K562 (cell line): ENCODE measurements around the gene PDE8A. TPM values are rescaled to one million over a fixed set of nuclear protein-coding genes. Genes with fewer than 3 reads are reported as not detected.

Source experiments
- FOXK1 ChIP-seq: sonication (generic); formaldehyde crosslinking; IDR thresholded peaks from 2 replicates; pipeline ENCODE4 v1.8.0; 2022; ENCODE audit warnings: missing genetic modification reagents, mild to moderate bottlenecking, borderline replicate concordance
- JUND ChIP-seq, 2 experiments: IDR thresholded peaks; 2 replicates in 1 of 2; 3 replicates in 1 of 2; pipeline ENCODE4 v1.6.1; 2011; ENCODE audit warnings: borderline replicate concordance in 2 of 2, low read depth in 2 of 2, low read length in 2 of 2, improper control_type of control experiment in 1 of 2, missing biosample characterization in 1 of 2, missing genetic modification characterization in 1 of 2, missing genetic modification reagents in 1 of 2
- KAT7 ChIP-seq: sonication (generic); formaldehyde crosslinking; IDR thresholded peaks from 2 replicates; pipeline ENCODE4 v1.8.0; 2022; ENCODE audit warnings: missing genetic modification reagents, mild to moderate bottlenecking, borderline replicate concordance
- KDM5B ChIP-seq: fragments of 200-600 bp; sonication (generic); IDR thresholded peaks from 2 replicates; pipeline ENCODE4 v1.6.1; 2012; ENCODE audit warnings: low read depth, mild to moderate bottlenecking, moderate library complexity, low read length, control low read depth, inconsistent platforms; ENCODE audit not compliant: insufficient replicate concordance
- NRF1 ChIP-seq, 2 experiments: fragments of 450-650 bp; IDR thresholded peaks in 1 of 2; conservative IDR thresholded peaks in 1 of 2; 2 replicates each; pipeline ENCODE4 v1.6.1; 2014; ENCODE audit warnings: mild to moderate bottlenecking in 2 of 2
- REST ChIP-seq, 2 experiments: fragments of 450-650 bp; formaldehyde crosslinking in 1 of 2; IDR thresholded peaks; 2 replicates each; pipeline versions ENCODE4 v1.4.0 to v1.6.1; 2014 to 2020; ENCODE audit warnings: mild to moderate bottlenecking in 2 of 2, borderline replicate concordance in 1 of 2, low read depth in 1 of 2
- SRSF1 ChIP-seq: fragments of 200-400 bp; formaldehyde crosslinking; IDR thresholded peaks from 2 replicates; pipeline ENCODE4 v1.6.1; 2017; ENCODE audit warnings: mild to moderate bottlenecking, low read depth, low read length, moderate library complexity
- THRAP3 ChIP-seq: fragments of 450-650 bp; IDR thresholded peaks from 2 replicates; pipeline ENCODE4 v1.6.1; 2016; ENCODE audit warnings: mild to moderate bottlenecking, inconsistent platforms, borderline replicate concordance
- polyA plus RNA-seq, 8 experiments: library from polyadenylated mRNA; depleted of rRNA in 4 of 8; stranded (reverse) in 5 of 8; unstranded in 3 of 8; fragments of >200 nt; fragmentation: Nextera tagmentation in 2 of 8; fragmentation: Illumina TruSeq in 1 of 8; extraction: Ambion mirVana in 2 of 8; extraction: Trizol in 1 of 8; gene quantifications; 2 replicates each; pipeline versions ENCODE4 v1.2.1 to v1.2.3, GENCODE V29; 2011 to 2014; ENCODE audit warnings: inconsistent platforms in 1 of 8, missing spikeins in 1 of 8
- total RNA-seq, 7 experiments: library from RNA; depleted of rRNA in 6 of 7; stranded (reverse); fragments of >200 nt in 6 of 7; fragmentation: Illumina TruSeq in 2 of 7; extraction: Trizol in 2 of 7; gene quantifications; 2 replicates each; pipeline versions ENCODE4 v1.2.1 to v1.2.3, GENCODE V29; 2011 to 2021; ENCODE audit warnings: low replicate concordance in 1 of 7
- TF ChIP-seq, protein P1 (sequence below): fragments of 450-650 bp; formaldehyde crosslinking; IDR thresholded peaks from 2 replicates; pipeline ENCODE4 v1.4.0; 2022; ENCODE audit warnings: missing genetic modification characterization

Gene PDE8A
- total and polyA plus RNA-seq, 9 of the 15 experiments (the other 6 are each of a cell fraction or from before 2014, with no cell fraction given): 5.9 to 40.3 (median 19.8) TPM

GRCh38 chr15:84992157-84992944 is 10.7 kb downstream of the PDE8A start (continued):
- no peak for TF ChIP-seq KDM5B
- TF ChIP-seq SRSF1: no peak
- no peak for TF ChIP-seq THRAP3
- no peak for TF ChIP-seq REST (IDR thresholded peaks at IDR 0.05; ENCODE audit: borderline replicate concordance)
- no peak for TF ChIP-seq REST (CRISPR knock-in tag; IDR thresholded peaks at IDR 0.05; ENCODE audit: low read depth)
- no peak for TF ChIP-seq KAT7 (CRISPR knock-in tag)
- TF ChIP-seq NRF1 (conservative IDR thresholded peaks at IDR 0.05 in 1 of 2, IDR thresholded peaks at IDR 0.05 in 1 of 2): no peak
- peak; percentile 78 for TF ChIP-seq JUND (IDR thresholded peaks at IDR 0.05; ENCODE audit: borderline replicate concordance, low read depth, low read length)
- peak; percentile 84; the same call in 1 of the 3 replicates for TF ChIP-seq JUND (tag; IDR thresholded peaks at IDR 0.05; ENCODE audit: borderline replicate concordance, low read depth, low read length)
- TF ChIP-seq, protein P1, sequence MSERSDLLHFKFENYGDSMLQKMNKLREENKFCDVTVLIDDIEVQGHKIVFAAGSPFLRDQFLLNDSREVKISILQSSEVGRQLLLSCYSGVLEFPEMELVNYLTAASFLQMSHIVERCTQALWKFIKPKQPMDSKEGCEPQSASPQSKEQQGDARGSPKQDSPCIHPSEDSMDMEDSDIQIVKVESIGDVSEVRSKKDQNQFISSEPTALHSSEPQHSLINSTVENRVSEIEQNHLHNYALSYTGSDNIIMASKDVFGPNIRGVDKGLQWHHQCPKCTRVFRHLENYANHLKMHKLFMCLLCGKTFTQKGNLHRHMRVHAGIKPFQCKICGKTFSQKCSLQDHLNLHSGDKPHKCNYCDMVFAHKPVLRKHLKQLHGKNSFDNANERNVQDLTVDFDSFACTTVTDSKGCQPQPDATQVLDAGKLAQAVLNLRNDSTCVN: no peak
- TF ChIP-seq FOXK1 (CRISPR knock-in tag): no peak
- TF ChIP-seq, all 486 proteins: peak for 19
